Activated CD4-positive, alpha-beta T cell treated with anti-CD3 and anti-CD28 coated beads, Interleukin-2, Interleukin-6, amounts not matched to agents 100 ng/mL and 50 ng/mL, durations not matched to agents 16 hours and 8 hours (primary cell): ENCODE results near the gene POLR1D.
A peak's percentile ranks its signal among the peaks of the same experiment; 100 is the strongest.

ENCODE experiments used
- DNase-seq: peaks from one replicate; pipeline ENCODE4 v3.0.0-alpha.2; 2020

POLR1D gene

GRCh38 chr13:27621366-27622101 lies at the start of gene POLR1D:
POLR1D (plus strand) TSS chr13:27621892; CDS start chr13:27621984, 92 bp downstream.
- peak; percentile 85 for DNase-seq

DNA sequence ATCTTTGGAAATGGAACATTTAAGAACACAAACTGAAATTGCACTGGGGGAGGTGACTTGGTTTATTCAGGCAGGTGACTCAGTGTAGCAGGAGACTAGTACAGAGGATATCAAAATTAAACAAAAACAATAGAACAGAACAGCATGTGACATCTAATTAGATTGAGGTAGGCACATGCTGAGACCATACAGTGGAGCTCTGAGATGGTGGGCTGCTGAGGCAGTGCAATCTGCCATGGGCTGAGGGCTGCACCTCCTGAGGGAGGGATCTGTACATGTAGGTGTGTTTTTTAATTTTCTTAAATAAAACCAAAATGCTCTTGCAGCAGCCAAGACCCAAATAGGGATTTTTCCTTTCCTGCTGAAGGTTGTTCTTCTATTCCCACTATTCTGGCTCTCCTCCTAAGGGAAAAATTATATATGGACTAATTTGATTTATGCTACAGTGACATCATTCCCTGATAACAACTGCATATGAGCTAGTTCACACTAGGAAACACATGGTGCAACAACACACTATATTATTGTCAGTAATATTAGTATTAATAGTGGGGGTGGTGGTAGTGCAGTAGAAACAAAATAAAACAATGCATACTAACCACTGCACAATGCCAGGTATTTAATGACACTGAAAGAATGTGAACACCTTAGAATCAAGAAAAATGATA lies 49.3 kb upstream of the POLR1D start:
- no peak for DNase-seq

GRCh38 chr13:27573265-27573664 lies 48.4 kb upstream of the POLR1D start:
- DNase-seq = no peak

GRCh38 chr13:27574661-27575060 lies 47.0 kb upstream of the POLR1D start:
- DNase-seq = no peak

GRCh38 chr13:27578121-27579030 lies 43.3 kb upstream of the POLR1D start:
- DNase-seq = no peak

- DNase-seq = no peak
These were observed 38.0 kb upstream of the POLR1D start for GRCh38 chr13:27583645-27584044.

DNA sequence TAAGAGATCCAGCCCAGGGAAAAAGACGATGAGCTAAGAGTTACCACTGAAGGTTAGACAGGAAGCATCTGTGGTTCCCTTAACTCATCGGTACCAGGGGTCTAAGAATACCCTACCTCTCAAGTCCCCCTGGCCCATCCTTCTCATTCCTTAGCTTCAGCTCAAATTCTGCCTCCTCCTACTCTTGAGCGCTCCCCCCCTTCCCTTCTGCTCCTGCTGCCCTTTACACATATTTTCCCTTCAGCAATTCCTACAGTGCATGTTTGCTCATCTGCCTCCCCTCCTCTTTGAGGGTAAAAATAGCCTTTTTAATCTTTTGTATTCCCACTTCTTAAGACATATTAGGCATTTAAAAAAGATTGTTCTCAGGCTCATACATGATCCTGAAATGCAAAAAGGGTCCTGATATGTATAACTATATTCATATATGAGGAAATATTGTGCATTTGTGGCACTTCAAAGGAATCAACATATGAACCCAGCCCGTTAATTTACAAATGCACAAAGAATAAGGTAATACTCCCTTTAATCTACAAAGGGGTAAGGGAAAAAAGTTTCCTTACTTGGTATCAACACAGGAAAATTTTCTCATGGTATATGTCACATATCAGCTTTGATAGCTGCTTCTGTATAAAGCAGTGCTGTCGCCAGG lies 34.5 kb upstream of the POLR1D start:
- DNase-seq = no peak

- DNase-seq = no peak
These were observed 33.3 kb upstream of the POLR1D start for GRCh38 chr13:27588405-27588804.

GRCh38 chr13:27592865-27593264 lies 28.8 kb upstream of the POLR1D start:
- no peak for DNase-seq

DNA sequence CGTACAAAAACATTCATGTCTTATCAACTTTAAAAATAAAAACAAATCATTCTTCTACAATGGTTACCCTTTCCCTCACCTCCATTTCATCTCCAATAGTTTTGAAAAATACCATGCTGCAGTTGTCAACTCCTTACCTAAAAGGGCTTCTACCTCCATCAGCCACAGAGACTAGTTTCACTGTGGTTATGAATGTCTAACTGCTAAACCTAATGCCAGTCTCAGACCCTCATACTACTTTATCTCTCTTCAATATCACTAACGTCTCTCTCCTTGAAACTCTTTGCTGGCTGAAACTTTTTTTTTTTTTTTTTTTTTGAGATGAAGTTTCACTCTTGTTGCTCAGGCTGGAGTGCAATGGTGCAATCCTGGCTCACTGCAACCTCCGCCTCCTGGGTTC lies 28.4 kb upstream of the POLR1D start:
- DNase-seq = peak; percentile 41

GRCh38 chr13:27595055-27595811 lies 26.5 kb upstream of the POLR1D start:
- no peak for DNase-seq

DNA sequence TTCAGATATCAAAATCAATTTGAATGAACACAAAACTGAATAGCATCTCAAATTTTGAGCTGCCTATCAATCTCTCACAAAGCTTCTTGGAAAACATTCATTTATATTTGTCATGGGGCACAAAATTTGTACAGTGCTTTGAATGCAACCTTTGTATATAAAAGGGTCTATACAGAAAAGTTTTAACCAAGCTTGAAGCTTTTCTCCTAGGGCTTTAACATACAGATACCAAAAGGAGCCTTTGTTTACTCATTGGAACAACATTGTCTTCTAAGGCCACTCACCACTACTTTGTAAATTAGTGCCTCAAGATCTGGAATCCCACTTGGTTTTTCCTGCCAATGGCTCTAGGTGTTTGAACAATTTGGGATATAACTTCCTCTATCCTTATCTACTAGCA lies 22.6 kb upstream of the POLR1D start:
- DNase-seq = no peak

DNA sequence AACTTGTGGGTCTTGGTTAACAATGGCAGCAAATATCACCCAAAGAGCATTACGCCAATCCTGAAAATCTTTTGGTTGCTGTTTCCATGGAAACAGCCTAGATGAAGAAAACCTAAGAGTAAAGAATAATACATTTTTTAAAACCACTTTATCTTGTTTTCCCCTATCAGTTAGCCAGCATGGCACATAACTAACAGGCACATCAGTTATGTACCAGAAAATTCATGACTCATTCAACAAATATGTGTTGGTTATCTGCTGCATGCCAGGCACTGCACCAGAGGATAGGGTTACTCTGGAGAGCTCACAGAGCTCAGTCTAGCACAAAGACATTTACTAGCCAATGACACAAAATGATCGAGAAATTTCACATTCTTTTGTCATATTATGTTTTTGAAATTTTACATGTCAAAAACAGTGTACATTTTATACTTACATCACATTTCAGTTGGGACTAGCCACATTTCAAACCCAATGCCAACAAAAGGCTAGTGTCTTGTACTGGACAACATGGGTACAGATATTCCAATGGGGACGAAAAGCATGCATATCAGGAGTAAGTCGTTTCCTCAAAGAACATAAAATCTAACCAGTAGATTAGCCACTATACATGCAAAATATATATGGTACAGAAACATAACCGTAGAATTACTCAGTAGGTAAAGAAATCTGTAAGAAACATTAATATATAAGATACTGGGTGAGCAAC lies 21.7 kb upstream of the POLR1D start:
- DNase-seq = peak; percentile 11

GRCh38 chr13:27600711-27601110 lies 21.0 kb upstream of the POLR1D start:
- no peak for DNase-seq

GRCh38 chr13:27601208-27601607 lies 20.5 kb upstream of the POLR1D start:
- DNase-seq = no peak

- DNase-seq = no peak
These were observed 19.9 kb upstream of the POLR1D start for GRCh38 chr13:27601803-27602202.

- DNase-seq = no peak
These were observed 16.6 kb upstream of the POLR1D start for GRCh38 chr13:27605099-27605498.

DNA sequence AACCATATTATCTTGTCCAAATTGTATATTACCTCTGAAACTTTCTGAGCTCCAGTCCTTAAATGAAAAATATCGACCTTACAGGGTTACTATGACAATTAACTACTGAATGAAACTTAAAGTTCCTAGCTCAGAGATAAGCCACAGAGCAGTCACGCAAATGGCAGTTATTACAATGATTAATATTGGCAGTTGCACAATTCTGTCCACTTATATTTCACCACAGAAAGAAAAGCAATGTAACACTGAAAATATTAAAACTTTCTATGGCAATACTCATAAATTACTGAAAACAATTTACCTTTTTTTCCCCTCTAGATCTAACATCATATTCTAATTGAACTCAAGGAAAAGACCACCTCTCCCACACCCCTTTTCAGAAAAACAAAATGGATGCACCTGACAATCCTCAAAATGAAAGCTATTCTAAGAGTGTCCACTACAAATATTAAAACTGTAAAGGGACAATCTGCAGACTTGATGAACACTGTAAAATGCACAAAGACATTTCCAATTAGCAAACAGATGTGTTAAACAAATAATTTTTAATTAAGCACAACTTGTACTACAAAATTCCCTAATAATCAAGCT lies 16.0 kb upstream of the POLR1D start:
- no peak for DNase-seq

DNA sequence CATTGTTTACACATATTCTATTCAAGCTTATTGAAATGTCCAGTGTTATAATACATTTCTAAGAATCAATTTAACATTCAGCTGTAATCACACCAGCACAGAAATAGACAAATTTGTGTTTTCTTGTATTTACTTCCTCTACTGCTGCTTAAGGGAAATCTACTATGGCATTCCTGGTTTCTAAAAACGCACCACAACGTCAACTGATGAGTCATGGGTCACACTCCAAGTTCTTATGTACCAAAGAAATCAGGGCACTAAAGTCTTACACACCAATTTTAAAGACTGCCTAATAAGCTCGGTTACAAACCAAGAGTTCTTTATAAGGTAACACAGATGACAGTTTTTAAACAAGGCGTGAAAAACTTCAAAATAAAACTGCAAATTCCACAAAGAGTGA lies 14.6 kb upstream of the POLR1D start:
- DNase-seq = no peak

- DNase-seq = no peak
These were observed 8.1 kb upstream of the POLR1D start for GRCh38 chr13:27613628-27614027.

DNA sequence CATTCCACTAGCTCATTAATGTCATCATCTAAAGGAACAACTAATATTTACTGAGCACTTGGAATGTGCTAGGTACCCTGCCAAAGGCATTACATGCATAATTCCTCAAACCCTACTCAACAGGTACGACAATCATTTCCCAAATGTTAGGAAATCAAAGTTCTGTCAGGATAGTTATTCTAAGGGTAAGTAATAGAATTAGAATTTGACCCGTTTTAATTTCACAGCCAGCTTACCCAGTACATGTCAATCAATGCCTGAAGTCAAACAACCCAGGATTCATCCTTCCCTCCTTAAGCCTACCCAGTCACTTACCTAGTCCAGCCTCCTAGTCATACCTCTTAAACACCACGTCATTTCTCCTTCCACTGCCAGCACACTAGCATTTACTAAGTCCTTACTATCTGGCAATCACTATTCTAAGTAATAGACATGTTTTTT lies 3.8 kb upstream of the POLR1D start:
- DNase-seq = no peak
